AG09309 (cell line): Measurements from ENCODE around the gene COL9A3.

Source experiments
- DNase-seq: peaks from one replicate; pipeline ENCODE4 v3.0.0-alpha.2; 2010; ENCODE audit warnings: low read depth
- H3K4me3 ChIP-seq: 2 replicates; pipeline ENCODE4 v1.5.1; 2011; ENCODE audit warnings: mild to moderate bottlenecking, low read depth, low read length, moderate library complexity; ENCODE audit not compliant: control insufficient read depth
- TF ChIP-seq, protein P1 (sequence below): IDR thresholded peaks from 2 replicates; pipeline ENCODE4 v1.5.1; 2011; ENCODE audit warnings: mild to moderate bottlenecking, low read depth, low read length, inconsistent platforms; ENCODE audit not compliant: insufficient read depth, control insufficient read depth; ENCODE audit errors: missing control alignments

The COL9A3 gene

DNA sequence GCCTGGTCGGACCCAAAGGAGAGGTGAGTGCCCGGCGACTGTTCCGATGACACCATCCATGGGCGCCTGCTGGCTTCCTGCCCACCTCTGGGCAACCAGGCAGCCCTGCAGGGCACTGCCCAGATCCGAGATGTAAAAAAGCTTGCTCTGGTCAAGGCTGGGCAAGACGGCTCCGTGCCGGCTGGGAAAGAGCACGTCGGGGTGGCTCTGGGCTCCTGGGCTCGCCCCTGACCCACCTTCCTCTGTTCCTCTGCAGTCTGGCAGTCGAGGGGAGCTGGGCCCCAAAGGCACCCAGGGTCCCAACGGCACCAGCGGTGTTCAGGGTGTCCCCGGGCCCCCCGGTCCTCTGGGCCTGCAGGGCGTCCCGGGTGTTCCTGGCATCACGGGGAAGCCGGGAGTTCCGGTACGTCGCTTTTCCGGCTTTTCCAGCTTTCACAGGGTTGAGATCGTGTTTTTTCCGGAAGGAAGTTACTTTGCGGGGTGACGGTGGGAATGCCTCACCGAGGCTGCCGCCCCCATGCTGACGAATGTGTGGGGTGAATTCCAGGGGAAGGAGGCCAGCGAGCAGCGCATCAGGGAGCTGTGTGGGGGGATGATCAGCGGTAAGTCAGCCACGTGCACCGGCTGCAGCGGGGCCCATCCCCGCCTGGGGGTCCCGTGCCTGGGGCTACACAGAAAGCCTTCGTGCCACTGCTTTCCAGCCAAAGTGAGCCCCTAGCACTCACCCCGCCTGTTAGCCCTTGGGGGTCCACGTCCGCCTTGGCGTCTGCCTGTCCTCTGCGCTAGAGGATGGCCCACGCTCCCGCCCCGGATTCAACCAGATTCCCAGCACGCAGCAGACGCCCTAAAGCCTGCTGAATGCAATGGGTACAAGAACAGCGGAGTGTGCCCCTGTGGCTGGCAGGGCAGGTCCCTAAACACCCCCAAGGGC is 19.3 kb downstream of the COL9A3 start:
- H3K4me3 ChIP-seq = no peak overlapping the region
- DNase-seq = no peak
- TF ChIP-seq, protein P1, sequence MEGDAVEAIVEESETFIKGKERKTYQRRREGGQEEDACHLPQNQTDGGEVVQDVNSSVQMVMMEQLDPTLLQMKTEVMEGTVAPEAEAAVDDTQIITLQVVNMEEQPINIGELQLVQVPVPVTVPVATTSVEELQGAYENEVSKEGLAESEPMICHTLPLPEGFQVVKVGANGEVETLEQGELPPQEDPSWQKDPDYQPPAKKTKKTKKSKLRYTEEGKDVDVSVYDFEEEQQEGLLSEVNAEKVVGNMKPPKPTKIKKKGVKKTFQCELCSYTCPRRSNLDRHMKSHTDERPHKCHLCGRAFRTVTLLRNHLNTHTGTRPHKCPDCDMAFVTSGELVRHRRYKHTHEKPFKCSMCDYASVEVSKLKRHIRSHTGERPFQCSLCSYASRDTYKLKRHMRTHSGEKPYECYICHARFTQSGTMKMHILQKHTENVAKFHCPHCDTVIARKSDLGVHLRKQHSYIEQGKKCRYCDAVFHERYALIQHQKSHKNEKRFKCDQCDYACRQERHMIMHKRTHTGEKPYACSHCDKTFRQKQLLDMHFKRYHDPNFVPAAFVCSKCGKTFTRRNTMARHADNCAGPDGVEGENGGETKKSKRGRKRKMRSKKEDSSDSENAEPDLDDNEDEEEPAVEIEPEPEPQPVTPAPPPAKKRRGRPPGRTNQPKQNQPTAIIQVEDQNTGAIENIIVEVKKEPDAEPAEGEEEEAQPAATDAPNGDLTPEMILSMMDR = no peak

DNA sequence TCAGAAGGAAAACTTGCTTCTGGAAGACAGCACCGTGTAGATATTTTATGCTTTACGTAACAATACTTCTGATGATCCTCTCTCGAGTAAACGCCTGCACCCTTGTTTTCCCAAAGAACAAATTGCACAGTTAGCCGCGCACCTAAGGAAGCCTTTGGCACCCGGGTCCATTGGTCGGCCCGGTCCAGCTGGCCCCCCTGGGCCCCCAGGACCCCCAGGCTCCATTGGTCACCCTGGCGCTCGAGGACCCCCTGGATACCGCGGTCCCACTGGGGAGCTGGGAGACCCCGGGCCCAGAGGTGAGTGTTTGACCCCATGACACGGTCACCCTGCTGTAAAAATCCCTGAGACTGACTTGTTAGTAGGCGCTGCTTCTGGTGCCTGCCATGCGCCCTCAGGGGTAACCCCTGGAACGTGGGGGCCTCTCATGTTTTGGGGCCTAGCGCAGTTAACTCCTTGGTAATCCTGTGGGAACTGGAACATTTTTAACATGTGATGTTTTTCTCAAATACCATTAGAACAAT is 20.2 kb downstream of the COL9A3 start:
- no peak for DNase-seq
- no peak overlapping the region for H3K4me3 ChIP-seq
- TF ChIP-seq, protein P1 = no peak

DNA sequence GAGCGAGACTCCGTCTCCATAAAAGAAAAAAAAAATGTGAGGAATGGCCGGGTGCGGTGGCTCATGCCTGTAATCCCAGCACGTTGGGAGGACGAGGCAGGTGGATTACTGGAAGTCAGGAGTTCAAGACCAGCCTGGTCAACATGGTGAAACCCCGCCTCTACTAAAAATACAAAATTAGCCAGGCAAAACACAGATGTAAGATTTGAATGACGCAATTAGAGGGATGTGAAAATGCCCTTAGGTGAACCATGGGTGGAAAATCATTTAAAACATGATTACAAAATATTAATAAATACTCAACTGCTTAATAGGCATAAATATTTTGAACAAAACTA is 20.9 kb downstream of the COL9A3 start:
- H3K4me3 ChIP-seq = no peak overlapping the region
- DNase-seq = no peak

DNA sequence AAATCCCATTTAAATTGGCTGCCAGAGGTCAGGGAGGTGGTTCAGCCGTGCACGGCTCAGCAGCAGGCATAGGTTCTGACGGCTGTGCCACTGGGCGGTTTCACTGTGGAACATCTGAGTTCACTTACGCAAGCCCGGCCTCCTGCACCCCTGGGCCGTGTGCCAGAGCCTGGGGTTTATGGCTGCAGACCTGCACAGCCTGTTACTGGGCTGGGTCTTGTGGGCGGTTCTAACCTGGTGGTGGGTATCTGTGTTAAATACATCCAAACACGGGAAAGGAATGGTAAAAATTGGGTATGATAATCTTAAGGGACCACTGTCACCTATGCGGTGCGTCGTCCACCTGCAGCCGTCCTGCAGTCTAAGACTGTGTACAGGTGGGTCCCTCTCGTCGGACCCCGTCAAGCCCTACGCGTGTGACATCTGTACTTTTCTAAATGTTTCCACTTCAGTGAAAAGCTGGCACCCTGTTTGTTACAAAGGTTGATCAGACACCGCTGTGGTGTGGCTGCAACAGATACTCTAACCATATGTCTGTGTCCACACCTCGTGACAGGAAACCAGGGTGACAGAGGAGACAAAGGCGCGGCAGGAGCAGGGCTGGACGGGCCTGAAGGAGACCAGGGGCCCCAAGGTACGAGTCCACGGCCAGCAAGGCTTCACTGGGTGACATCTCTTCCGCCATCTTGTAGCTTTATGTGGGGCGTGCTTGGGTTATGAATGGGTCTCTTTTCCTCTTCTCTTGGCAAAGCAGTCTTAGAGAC is 21.5 kb downstream of the COL9A3 start:
- DNase-seq = no peak
- TF ChIP-seq, protein P1 = no peak
- no peak overlapping the region for H3K4me3 ChIP-seq

More for the DNA sequence above, 20.9 kb downstream of the COL9A3 start:
- TF ChIP-seq, protein P1 = no peak

DNA sequence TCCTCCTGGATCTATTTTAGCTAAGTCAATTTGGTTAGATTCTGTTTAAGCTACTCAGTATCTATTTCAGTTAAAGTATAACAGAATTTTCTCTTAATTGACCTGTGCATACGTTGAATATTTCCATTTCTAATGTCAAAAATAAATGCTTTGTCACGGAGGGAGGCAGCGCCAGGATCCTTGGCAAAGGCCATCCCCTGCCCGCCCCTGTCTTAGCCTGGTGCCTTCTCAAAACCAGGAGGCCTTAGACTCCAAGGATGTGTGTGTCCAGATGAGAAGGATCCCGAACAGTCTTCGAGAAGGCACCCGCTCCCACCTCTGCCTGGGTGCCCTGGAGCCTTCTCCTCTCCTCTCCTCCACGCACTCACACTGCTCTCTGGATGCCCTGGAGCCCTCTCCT is 22.4 kb downstream of the COL9A3 start:
- TF ChIP-seq, protein P1 = no peak
- DNase-seq = no peak
- no peak overlapping the region for H3K4me3 ChIP-seq

DNA sequence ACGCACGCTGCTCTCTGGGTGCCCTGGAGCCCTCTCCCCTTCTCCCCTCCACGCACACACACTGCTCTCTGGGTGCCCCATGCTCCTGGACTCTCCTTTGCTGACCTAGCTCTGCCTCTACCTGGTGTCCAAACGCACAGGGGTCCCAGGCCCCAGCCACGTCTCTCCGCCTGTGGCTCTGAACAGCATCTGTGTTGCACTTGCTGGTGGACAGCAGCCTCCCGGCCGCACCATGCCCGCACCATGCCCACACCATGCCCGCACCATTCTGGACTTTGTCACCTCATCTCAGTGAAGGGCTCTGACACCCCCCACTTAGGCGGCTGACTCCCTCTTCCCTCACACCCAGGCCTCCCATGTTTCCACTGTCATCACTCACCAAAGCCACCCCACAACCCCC is 23.0 kb downstream of the COL9A3 start:
- TF ChIP-seq, protein P1 = no peak
- no peak overlapping the region for H3K4me3 ChIP-seq
- DNase-seq = no peak
